ENCODE measurements around the gene ATP6AP2.

DNA sequence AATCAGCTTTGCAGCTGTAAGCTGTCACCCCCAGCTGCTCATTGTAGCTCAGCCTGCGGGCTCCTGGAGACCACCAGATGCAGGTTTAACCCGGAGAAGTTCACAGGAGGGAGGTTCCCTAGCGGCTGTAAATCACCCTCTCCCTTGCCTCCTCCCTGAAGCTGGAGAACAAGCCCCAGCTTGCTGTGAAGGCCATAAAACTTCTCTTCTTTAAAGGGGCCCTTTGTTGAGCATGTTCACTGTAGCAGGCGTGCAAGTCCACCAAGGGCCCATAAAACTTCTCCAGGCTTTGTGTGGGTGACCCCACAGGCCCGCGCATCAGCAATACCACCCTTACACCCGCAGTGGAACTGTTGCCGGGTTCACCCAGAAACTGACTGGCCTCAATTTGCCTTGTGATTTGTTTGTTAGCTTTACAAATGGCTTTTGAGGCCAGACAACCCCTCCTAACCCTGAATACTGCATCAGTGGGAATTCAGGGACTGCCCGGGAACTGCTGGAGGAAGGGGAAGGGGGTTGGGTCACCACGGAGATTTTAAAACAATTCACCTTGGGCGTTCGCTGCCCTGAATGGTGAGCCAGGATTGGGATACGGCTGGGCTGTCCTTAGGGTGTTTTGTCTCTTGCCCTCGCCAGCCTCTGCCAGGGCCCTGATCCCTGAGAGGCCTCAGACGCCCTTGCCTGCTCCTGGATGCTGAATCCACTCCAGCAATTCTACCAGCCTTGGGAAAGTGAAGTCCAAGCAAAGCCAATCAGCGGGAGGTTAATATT is 49.5 kb upstream of the ATP6AP2 start:
- no peak for TF ChIP-seq CTCF (IDR thresholded peaks at IDR 0.05)
- no peak for TF ChIP-seq USF2 (IDR thresholded peaks at IDR 0.05; ENCODE audit: borderline replicate concordance, low read depth, low read length)
- no peak for TF ChIP-seq YY1 (IDR thresholded peaks at IDR 0.05; ENCODE audit: low read depth)
- no peak for TF ChIP-seq EZH2phosphoT487 (IDR thresholded peaks at IDR 0.05; ENCODE audit: borderline replicate concordance, low read depth)
- no peak for TF ChIP-seq SMC3 (IDR thresholded peaks at IDR 0.05; ENCODE audit: low read depth, low read length)
- TF ChIP-seq SIN3A (IDR thresholded peaks at IDR 0.05; ENCODE audit: borderline replicate concordance, low read depth, low read length) = no peak
- no peak for TF ChIP-seq EP300 (IDR thresholded peaks at IDR 0.05; ENCODE audit: borderline replicate concordance in 1 of 2, low read depth in 1 of 2, low read length in 1 of 2)
- TF ChIP-seq RFX5 (IDR thresholded peaks at IDR 0.05; ENCODE audit: low read length) = no peak
- TF ChIP-seq JUND (IDR thresholded peaks at IDR 0.05) = no peak
